ENCODE measurements around the gene TEKT5.
"Not testable (repeated sequence)": the region's sequence is repeated elsewhere in the genome, so short reads cannot be mapped to it uniquely, and the experiment has no call there.

The TEKT5 gene

GRCh38 chr16:10694306-10694705 lies 424 bp downstream of the TEKT5 start:
- no peaks in the 10 kb centered on the region for H3K9me3 Mint-ChIP-seq
- H3K4me3 Mint-ChIP-seq = no peak overlapping the region
- no peaks in the 10 kb centered on the region for H3K4me1 Mint-ChIP-seq
- H3K36me3 Mint-ChIP-seq = no peaks in the 10 kb centered on the region
- H3K27me3 Mint-ChIP-seq = peaks cover 6% of the 10 kb centered on the region
- no peak overlapping the region for H3K27ac Mint-ChIP-seq

DNA sequence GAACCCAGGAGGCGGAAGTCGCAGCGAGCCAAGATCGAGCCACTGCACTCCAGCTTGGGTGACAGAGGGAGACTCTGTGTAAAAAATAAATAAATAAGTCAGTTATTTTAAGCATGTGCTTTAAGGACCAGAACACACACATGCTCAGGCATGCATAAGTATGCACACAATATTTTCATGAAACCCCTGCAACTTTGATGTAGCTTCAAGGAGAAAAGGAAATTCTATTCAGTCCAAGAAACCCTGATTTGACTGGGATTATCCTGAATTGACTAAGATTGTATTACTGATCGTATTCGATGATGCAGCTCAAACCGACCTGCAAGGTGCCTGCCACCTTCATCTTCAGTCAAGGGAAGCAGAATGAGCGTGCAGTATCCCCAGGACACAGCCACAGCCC lies 841 bp downstream of the TEKT5 start:
- Mint-ChIP-seq H3K36me3 (no peaks in the 10 kb centered on the region), H3K4me1 (no peaks in the 10 kb centered on the region), H3K27ac (no peak overlapping the region), H3K9me3 (no peaks in the 10 kb centered on the region), H3K4me3 (no peak overlapping the region), H3K27me3 (peaks cover 6% of the 10 kb centered on the region)

- peaks cover 6% of the 10 kb centered on the region for H3K27me3 Mint-ChIP-seq
- H3K9me3 Mint-ChIP-seq = no peaks in the 10 kb centered on the region
- no peaks in the 10 kb centered on the region for H3K4me1 Mint-ChIP-seq
- no peaks in the 10 kb centered on the region for H3K36me3 Mint-ChIP-seq
- no peak overlapping the region for H3K4me3 Mint-ChIP-seq
- H3K27ac Mint-ChIP-seq = no peak overlapping the region
Observed at GRCh38 chr16:10692470-10692869, 2.3 kb downstream of the TEKT5 start.

GRCh38 chr16:10688726-10689125 lies 6.0 kb downstream of the TEKT5 start:
- no peaks in the 10 kb centered on the region for H3K27me3 Mint-ChIP-seq
- H3K9me3 Mint-ChIP-seq = no peaks in the 10 kb centered on the region
- H3K4me3 Mint-ChIP-seq = no peak overlapping the region
- no peaks in the 10 kb centered on the region for H3K4me1 Mint-ChIP-seq
- H3K36me3 Mint-ChIP-seq = no peaks in the 10 kb centered on the region
- H3K27ac Mint-ChIP-seq = no peak overlapping the region

DNA sequence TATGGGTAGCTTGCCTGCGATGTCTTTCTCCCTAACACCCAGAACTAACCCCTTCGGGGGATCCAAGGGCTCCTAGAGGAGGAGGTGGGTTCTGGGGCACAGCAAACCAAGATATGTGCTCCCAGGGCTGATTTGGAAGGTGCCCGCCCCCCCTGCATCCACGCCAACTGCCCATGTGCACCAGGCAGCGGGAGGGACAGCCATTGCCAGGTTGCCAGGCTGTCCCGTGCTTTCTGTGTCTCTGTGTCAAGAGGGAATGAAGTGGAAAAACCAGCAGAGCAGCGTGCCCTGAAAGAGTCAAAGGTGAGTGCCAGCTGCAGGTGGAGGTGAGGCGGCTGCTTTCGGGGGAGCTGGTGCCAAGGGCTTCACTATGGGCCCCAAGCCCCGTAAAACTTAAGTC lies 6.4 kb downstream of the TEKT5 start:
- H3K27me3 Mint-ChIP-seq = no peaks in the 10 kb centered on the region
- no peak overlapping the region for H3K4me3 Mint-ChIP-seq
- H3K4me1 Mint-ChIP-seq = no peaks in the 10 kb centered on the region
- no peak overlapping the region for H3K27ac Mint-ChIP-seq
- H3K36me3 Mint-ChIP-seq = no peaks in the 10 kb centered on the region
- H3K9me3 Mint-ChIP-seq = no peaks in the 10 kb centered on the region

GRCh38 chr16:10685709-10686108 lies 9.0 kb downstream of the TEKT5 start:
- Mint-ChIP-seq H3K4me3 (no peak overlapping the region), H3K27ac (no peak overlapping the region), H3K4me1 (no peaks in the 10 kb centered on the region), H3K27me3 (no peaks in the 10 kb centered on the region), H3K36me3 (no peaks in the 10 kb centered on the region), H3K9me3 (no peaks in the 10 kb centered on the region)

- Mint-ChIP-seq H3K4me1 (no peaks in the 10 kb centered on the region), H3K9me3 (no peaks in the 10 kb centered on the region), H3K4me3 (no peak overlapping the region)
Observed at GRCh38 chr16:10684511-10685151, 10.1 kb downstream of the TEKT5 start.

DNA sequence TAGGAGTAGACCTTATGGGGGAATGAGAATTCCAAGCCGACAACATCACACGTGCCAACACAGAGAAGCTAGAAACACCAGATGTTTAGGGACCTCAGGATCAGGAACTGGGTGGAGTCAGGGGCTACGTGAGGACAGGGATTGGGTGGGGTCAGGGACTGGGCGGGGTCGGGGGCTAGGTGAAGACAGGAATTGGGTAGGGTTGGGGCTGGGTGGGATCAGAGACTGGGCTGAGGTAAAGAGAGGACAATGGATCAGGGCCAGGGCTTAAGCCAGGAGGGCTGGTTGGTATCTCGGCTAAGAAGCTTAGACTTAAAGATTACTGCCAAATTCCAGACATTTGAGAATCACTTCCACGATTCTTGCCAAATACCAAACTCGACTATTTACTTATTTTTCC lies 11.6 kb downstream of the TEKT5 start:
- Mint-ChIP-seq H3K4me1 (no peaks in the 10 kb centered on the region), H3K9me3 (no peaks in the 10 kb centered on the region), H3K27ac (no peak overlapping the region), H3K4me3 (no peak overlapping the region), H3K36me3 (no peaks in the 10 kb centered on the region), H3K27me3 (no peaks in the 10 kb centered on the region)

More at GRCh38 chr16:10684511-10685151, 10.1 kb downstream of the TEKT5 start:
- Mint-ChIP-seq H3K36me3 (no peaks in the 10 kb centered on the region), H3K27me3 (no peaks in the 10 kb centered on the region), H3K27ac (no peak overlapping the region)

GRCh38 chr16:10682604-10683003 lies 12.1 kb downstream of the TEKT5 start:
- no peak overlapping the region for H3K27ac Mint-ChIP-seq
- H3K27me3 Mint-ChIP-seq = no peaks in the 10 kb centered on the region
- H3K4me1 Mint-ChIP-seq = no peaks in the 10 kb centered on the region
- no peaks in the 10 kb centered on the region for H3K9me3 Mint-ChIP-seq
- no peaks in the 10 kb centered on the region for H3K36me3 Mint-ChIP-seq
- H3K4me3 Mint-ChIP-seq = no peak overlapping the region

DNA sequence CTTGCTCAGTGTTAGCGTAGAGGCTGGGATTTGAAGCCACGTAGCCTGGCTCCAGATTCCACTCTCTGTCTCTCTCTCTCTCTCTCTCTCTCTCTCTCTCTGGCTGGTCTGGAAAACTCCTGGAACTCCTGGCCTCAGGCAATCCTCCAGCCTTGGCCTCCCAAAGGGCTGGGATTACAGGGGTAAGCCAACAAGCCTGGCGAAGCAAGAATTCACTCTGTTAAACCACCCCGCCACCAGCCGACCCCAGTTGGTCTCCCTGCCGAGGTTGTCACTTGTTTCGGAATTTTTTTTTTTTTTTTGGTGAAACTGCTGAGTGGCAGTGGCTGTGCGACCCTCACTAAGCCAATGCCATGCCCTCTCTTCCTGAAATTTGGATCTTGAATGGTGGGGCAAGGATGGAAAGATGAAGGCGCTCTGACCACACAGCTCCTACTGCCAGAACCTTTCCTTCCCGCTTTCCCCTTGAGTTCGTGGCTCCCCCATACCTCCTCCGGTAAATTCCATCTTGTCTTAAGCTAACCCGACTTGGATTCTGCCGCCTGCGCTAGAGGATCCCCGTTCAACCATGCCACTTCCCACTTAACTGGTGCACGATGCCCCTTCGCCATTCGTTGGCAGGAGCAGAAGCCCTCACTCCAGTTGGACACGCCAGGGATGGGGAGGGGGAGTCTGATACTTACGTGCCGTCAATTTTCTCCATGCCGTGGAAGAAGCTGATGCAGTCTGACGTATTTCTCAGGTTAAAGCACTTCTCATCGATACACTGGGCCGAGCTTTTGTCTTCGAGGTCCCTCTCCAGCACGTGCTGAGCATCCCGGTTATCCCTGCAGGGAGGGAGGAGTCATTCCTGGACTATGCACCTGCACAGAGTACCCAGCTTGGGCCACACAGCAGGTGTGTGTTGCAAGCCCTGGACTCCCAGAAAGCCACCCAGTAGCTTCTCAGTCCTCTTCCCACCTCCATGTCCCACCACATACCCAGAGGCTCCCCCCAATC lies 13.1 kb downstream of the TEKT5 start:
- no peak overlapping the region for H3K4me3 Mint-ChIP-seq
- H3K27me3 Mint-ChIP-seq = no peaks in the 10 kb centered on the region
- H3K36me3 Mint-ChIP-seq = no peaks in the 10 kb centered on the region
- no peaks in the 10 kb centered on the region for H3K4me1 Mint-ChIP-seq
- no peak overlapping the region for H3K27ac Mint-ChIP-seq
- H3K9me3 Mint-ChIP-seq = no peaks in the 10 kb centered on the region

- Mint-ChIP-seq H3K4me3 (no peak overlapping the region), H3K27me3 (no peaks in the 10 kb centered on the region), H3K9me3 (no peaks in the 10 kb centered on the region), H3K4me1 (no peaks in the 10 kb centered on the region), H3K27ac (no peak overlapping the region), H3K36me3 (no peaks in the 10 kb centered on the region)
Observed at GRCh38 chr16:10679921-10680320, 14.8 kb downstream of the TEKT5 start.

DNA sequence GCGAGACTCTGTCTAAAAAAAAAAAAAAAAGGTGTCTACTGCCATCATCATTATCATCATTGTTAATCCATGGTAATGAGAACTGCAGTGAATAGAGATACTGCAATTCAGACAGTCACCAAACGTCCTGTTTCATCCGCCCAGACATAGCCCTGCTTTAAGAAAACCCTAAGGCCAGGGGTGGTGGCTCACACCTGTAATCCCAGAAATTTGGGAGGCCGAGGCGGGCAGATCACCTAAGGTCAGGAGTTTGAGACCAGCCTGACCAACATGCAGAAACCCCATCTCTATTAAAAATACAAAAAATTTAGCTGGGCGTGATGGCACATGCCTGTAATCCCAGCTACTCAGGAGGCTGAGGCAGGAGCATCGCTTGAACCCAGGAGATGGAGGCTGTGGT lies 15.3 kb downstream of the TEKT5 start:
- H3K4me1 Mint-ChIP-seq, H3K9me3 Mint-ChIP-seq, H3K36me3 Mint-ChIP-seq, H3K27me3 Mint-ChIP-seq, H3K4me3 Mint-ChIP-seq, H3K27ac Mint-ChIP-seq: not testable (repeated sequence)

- no peaks in the 10 kb centered on the region for H3K4me1 Mint-ChIP-seq
- no peak overlapping the region for H3K27ac Mint-ChIP-seq
- H3K36me3 Mint-ChIP-seq = no peaks in the 10 kb centered on the region
- H3K9me3 Mint-ChIP-seq = no peaks in the 10 kb centered on the region
- no peak overlapping the region for H3K4me3 Mint-ChIP-seq
- no peaks in the 10 kb centered on the region for H3K27me3 Mint-ChIP-seq
Observed at GRCh38 chr16:10678655-10679054, 16.1 kb downstream of the TEKT5 start.

DNA sequence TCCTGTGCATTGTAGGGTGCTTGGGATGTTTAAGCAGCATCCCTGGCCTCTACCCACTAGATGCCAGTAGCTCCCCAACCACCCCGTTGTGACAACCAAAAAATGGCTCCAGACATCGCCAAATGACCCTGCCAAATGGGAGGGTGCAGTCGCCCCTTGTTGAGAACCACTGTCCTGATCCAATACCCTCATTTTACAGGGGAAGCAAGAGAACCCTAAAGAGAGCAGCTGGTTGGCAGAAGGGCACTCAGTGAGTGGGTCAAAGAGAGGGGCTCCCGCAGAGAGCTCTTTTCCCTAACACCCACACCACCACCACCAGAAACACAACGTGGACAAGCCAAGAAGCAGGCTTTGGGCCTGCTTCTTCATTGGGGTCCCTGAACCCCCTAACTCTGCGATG lies 18.4 kb downstream of the TEKT5 start:
- Mint-ChIP-seq H3K9me3 (no peaks in the 10 kb centered on the region), H3K4me1 (no peaks in the 10 kb centered on the region), H3K36me3 (no peaks in the 10 kb centered on the region), H3K27me3 (no peaks in the 10 kb centered on the region), H3K27ac (no peak overlapping the region), H3K4me3 (no peak overlapping the region)

DNA sequence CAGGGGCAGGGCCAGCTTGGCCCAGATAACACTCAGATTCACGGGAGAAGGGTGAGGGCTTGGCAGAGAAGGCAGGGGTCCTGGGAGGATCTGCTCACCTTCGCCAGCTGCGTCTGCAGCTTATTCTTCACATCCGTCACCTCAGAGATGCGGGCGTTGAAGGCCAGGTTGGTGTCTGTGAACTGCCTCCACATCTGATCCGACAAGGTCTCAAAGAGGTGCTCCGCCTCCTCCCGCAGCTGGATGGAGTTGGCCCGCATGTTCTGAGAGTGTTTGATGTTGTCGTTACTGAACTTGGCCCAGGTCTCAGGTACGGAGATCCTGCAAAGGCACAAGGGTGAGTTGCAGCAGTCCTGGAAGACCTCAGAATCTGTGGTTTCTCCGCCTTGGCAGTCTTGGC lies 18.9 kb downstream of the TEKT5 start:
- Mint-ChIP-seq H3K36me3 (no peaks in the 10 kb centered on the region), H3K27me3 (no peaks in the 10 kb centered on the region), H3K27ac (no peak overlapping the region), H3K4me1 (no peaks in the 10 kb centered on the region), H3K9me3 (no peaks in the 10 kb centered on the region), H3K4me3 (no peak overlapping the region)

DNA sequence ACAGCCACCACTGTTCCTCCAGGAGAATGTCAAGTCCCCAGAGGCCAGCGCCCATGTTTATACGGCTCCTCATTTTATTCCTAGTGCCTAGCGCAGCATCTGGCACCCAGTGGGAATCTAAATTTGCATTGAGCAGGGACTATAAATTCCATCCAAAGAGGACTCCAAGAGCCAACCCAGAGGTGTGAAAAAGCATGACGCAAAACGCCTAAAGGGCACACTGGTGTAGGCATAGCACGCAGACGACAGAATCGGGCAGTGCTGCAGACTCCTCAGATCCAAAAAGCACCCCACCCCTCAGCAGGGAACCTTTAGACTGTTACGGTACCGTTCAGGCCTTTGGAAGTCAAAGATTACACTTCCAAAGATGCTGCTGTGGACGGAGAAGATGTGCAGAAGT lies 19.5 kb downstream of the TEKT5 start:
- Mint-ChIP-seq H3K4me3 (no peak overlapping the region), H3K27me3 (no peaks in the 10 kb centered on the region), H3K27ac (no peak overlapping the region), H3K4me1 (no peaks in the 10 kb centered on the region), H3K9me3 (no peaks in the 10 kb centered on the region), H3K36me3 (no peaks in the 10 kb centered on the region)
